Measurements from ENCODE around the gene SLX9. TPM values are rescaled to one million over a fixed set of nuclear protein-coding genes. Genes with fewer than 3 reads are reported as not detected.

SLX9 gene
- total RNA-seq, 4 donors from 2014 or later = 8.6 to 24.3 (median 10.5) TPM; not detected in 1

DNA sequence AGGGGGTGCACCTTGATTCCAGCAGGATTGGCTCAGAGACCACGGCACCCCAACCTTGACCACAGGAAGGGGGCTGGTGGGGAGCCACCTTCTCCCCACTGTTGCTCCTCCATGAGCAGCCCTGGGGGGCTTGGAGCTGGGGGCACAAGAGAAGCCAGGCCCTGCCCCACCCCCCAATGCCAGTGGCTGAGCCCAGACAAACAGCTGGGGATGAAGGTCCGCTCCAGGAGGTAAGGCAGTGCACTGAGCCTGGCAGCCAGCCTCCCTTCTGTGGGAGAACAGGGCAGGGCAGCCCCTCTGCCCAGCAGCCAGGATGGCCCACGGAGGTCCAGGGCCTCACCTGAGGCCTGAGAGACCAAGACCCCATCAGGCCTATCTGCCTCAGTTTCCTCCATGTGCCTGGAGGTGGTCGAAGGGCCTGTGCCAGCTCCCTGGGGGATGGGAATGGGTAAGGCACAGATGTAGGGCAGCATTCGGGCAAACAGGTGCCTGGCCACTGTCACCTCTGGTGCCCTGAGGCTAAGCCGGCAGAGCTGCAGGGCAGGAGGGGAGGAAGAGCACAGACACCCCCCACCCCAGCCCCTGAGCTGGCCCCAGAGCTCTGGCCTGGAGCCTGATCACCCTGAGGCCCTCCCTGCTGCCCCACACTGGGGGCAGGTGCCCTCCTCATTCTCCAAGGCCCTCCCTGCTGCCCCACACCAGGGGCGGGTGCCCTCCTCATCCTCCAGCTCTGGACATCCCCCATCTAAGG is 26.2 kb upstream of the SLX9 start:
- H3K4me3 ChIP-seq = no peak overlapping the region
- TF ChIP-seq POLR2A (IDR thresholded peaks at IDR 0.05) = no peak
- TF ChIP-seq, protein P1, sequence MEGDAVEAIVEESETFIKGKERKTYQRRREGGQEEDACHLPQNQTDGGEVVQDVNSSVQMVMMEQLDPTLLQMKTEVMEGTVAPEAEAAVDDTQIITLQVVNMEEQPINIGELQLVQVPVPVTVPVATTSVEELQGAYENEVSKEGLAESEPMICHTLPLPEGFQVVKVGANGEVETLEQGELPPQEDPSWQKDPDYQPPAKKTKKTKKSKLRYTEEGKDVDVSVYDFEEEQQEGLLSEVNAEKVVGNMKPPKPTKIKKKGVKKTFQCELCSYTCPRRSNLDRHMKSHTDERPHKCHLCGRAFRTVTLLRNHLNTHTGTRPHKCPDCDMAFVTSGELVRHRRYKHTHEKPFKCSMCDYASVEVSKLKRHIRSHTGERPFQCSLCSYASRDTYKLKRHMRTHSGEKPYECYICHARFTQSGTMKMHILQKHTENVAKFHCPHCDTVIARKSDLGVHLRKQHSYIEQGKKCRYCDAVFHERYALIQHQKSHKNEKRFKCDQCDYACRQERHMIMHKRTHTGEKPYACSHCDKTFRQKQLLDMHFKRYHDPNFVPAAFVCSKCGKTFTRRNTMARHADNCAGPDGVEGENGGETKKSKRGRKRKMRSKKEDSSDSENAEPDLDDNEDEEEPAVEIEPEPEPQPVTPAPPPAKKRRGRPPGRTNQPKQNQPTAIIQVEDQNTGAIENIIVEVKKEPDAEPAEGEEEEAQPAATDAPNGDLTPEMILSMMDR (IDR thresholded peaks at IDR 0.05) = no peak
- H3K27ac ChIP-seq = no peak overlapping the region
- intact Hi-C loops (cut with DNase I; ENCODE audit: low total_unique reads) = no loop called here
- DNase-seq = no peak
- no peaks in the 10 kb centered on the region for H3K27me3 ChIP-seq
- H3K4me1 ChIP-seq = no peaks in the 10 kb centered on the region
- no peaks in the 10 kb centered on the region for H3K9me3 ChIP-seq
- H3K36me3 ChIP-seq = no peaks in the 10 kb centered on the region

DNA sequence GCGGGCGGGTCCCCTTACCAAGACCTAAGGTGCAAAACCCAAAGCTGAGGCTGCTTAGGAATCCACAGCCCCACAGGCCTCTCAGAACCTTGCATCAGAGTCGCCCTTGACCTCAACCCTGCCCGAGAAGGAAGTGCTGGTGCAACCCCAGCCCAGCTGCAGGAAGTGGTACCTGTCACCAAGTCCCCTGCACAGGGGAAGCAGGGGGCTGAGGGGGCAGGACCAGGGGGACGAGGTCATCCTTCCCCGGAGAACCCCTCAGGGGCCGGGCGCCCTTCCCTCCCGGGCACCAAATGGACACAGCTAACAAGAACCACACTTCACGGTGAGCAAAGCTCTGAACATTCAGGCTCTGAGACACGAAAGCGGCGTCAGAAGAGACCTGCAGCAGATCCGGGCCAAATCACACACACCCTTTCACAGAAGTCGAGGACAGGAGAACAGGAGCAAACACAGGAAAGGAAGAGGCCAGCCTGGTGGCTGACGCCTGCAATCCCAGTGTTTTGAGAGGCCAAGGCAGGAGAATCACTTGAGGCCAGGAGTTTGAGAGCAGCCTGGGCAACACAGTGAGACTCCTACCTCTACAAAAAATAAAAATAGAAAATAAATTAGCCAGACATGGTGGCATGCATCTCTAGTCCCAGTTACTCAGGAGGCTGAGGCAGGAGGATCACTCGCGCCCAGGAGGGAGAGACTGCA is 25.5 kb upstream of the SLX9 start:
- no peak overlapping the region for H3K27ac ChIP-seq

DNA sequence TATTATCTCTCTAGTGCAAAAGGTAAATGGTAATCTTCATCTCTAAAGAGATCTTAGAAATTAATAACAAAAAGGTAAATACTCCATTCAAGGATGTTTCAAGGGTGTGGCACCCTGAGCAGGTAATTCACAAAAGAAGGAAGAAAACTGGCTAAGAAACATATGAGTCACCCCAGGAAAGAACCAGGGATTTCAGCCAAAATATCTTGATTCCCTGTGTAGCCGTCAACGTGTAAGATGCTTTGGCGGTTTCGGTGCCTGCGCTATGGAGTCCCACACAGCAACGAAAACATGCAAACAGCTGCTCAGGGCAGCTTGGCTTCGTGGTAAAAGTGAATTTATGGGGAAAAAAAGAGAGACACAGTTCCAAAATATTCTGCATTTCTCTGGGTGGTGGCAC is 22.9 kb upstream of the SLX9 start:
- Histone ChIP-seq H3K27me3 (no peaks in the 10 kb centered on the region), H3K36me3 (no peaks in the 10 kb centered on the region), H3K4me1 (no peaks in the 10 kb centered on the region), H3K4me3 (no peak overlapping the region), H3K9me3 (no peaks in the 10 kb centered on the region), H3K27ac (no peak overlapping the region)
- TF ChIP-seq POLR2A (IDR thresholded peaks at IDR 0.05) = no peak
- TF ChIP-seq, protein P1 (IDR thresholded peaks at IDR 0.05) = no peak
- no peak for DNase-seq
- intact Hi-C loops (cut with DNase I; ENCODE audit: low total_unique reads) = no loop called here

More for the DNA sequence above, 25.5 kb upstream of the SLX9 start:
- H3K27me3 ChIP-seq = no peaks in the 10 kb centered on the region
- no peak for TF ChIP-seq POLR2A (IDR thresholded peaks at IDR 0.05)
- TF ChIP-seq, protein P1 (IDR thresholded peaks at IDR 0.05) = no peak
- H3K9me3 ChIP-seq = no peaks in the 10 kb centered on the region
- H3K4me1 ChIP-seq = no peaks in the 10 kb centered on the region
- intact Hi-C loops (cut with DNase I; ENCODE audit: low total_unique reads) = no loop called here
- no peaks in the 10 kb centered on the region for H3K36me3 ChIP-seq
- no peak overlapping the region for H3K4me3 ChIP-seq
- no peak for DNase-seq

DNA sequence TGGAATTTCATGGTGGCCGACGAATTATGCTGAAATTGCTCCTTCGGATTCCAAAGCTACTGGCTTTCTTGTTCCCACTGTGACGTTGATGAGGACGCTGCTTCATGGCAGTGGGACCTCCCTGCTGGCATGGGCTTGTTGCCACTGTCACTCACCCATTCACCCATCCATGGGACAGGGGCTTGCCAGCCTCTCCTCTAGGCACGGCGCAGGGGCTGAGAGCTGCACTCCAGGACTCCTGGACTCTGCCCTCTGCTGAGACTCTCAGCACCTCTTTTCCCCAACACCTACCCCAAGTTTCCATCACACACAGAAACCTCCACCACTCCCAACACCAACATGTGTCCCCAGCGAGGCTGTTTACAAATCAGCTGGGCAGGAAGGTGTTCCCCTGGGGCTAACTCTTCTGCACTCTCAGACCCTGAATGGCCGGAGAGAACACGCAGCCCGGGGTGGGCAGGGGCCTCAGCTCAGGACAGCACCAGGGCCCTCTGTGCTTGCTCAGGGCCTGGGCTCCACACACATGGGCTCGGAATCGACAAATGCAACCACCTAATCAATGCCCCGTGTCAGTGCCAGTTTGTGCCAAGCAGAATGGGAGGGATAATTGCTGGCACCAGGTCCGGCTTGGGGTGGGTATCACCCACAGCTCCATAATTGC is 22.3 kb upstream of the SLX9 start:
- H3K9me3 ChIP-seq = no peaks in the 10 kb centered on the region
- H3K27me3 ChIP-seq = no peaks in the 10 kb centered on the region
- H3K27ac ChIP-seq = no peak overlapping the region
- no peak overlapping the region for H3K4me3 ChIP-seq
- TF ChIP-seq, protein P1 (IDR thresholded peaks at IDR 0.05) = no peak
- TF ChIP-seq POLR2A (IDR thresholded peaks at IDR 0.05) = no peak
- no peaks in the 10 kb centered on the region for H3K4me1 ChIP-seq
- no peak for DNase-seq
- no peaks in the 10 kb centered on the region for H3K36me3 ChIP-seq
- intact Hi-C loops (cut with DNase I; ENCODE audit: low total_unique reads) = no loop called here

DNA sequence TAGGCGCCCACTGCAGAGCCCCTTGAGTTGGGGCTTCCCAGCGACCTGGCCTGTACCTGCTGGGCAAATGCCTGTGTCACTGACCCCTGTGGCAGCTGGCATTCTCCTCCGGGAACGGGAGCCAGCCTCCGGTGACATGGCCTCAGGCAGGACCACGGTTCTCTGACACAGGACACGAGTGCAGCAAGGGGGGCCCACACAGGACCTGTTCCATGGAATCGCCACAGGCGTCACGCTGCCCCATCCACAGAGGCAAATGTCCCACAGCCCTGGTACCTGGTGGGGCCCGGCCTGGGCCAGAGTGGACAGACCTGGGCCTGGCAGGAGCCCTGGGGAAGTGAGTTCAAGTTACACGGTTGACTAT is 21.7 kb upstream of the SLX9 start:
- TF ChIP-seq, protein P1 (IDR thresholded peaks at IDR 0.05) = no peak
- no peak for TF ChIP-seq POLR2A (IDR thresholded peaks at IDR 0.05)
- no peak for DNase-seq
- H3K27ac ChIP-seq = no peak overlapping the region
- H3K4me3 ChIP-seq = no peak overlapping the region
- H3K9me3 ChIP-seq = no peaks in the 10 kb centered on the region
- intact Hi-C loops (cut with DNase I; ENCODE audit: low total_unique reads) = no loop called here
- H3K4me1 ChIP-seq = no peaks in the 10 kb centered on the region
- no peaks in the 10 kb centered on the region for H3K36me3 ChIP-seq
- H3K27me3 ChIP-seq = no peaks in the 10 kb centered on the region

Data from uterus (tissue), 4 donors.